HG02981 (cell line): ENCODE measurements around the gene RPN1.
"Not testable (repeated sequence)": the region's sequence is repeated elsewhere in the genome, so short reads cannot be mapped to it uniquely, and the experiment has no call there.

ENCODE experiments used
- ATAC-seq: cut with Tn5 transposase; IDR thresholded peaks from one replicate; pipeline ENCODE4 v1.9.1; 2021; ENCODE audit warnings: mild to moderate bottlenecking, moderate library complexity; ENCODE audit not compliant: unreplicated experiment

RPN1 gene

GRCh38 chr3:128650096-128651050 is at the start of gene RPN1:
TSS of gene RPN1 (minus strand) at chr3:128650818. CDS start at chr3:128650800, 18 bp downstream.
- peak; percentile 90 for ATAC-seq

GRCh38 chr3:128698211-128699047 is 47.8 kb upstream of the RPN1 start:
- no peak for ATAC-seq

- ATAC-seq = no peak
Observed at GRCh38 chr3:128697341-128697740, 46.7 kb upstream of the RPN1 start.

GRCh38 chr3:128693696-128694095 is 43.1 kb upstream of the RPN1 start:
- no peak for ATAC-seq

GRCh38 chr3:128689060-128689459 is 38.4 kb upstream of the RPN1 start:
- ATAC-seq = no peak

GRCh38 chr3:128686465-128686864 is 35.8 kb upstream of the RPN1 start:
- ATAC-seq = no peak

- no peak for ATAC-seq
Observed at GRCh38 chr3:128684986-128685726, 34.5 kb upstream of the RPN1 start.

GRCh38 chr3:128683957-128684356 is 33.3 kb upstream of the RPN1 start:
- ATAC-seq = no peak

- no peak for ATAC-seq
Observed at GRCh38 chr3:128681369-128681829, 30.8 kb upstream of the RPN1 start.

- ATAC-seq = peak; percentile 97
Observed at GRCh38 chr3:128680603-128681368, 30.2 kb upstream of the RPN1 start.

GRCh38 chr3:128679338-128679737 is 28.7 kb upstream of the RPN1 start:
- ATAC-seq = no peak

- not testable (repeated sequence) for ATAC-seq
Observed at GRCh38 chr3:128675802-128676201, 25.2 kb upstream of the RPN1 start.

- no peak for ATAC-seq
Observed at GRCh38 chr3:128674161-128674784, 23.7 kb upstream of the RPN1 start.

- ATAC-seq = no peak
Observed at GRCh38 chr3:128667641-128668040, 17.0 kb upstream of the RPN1 start.

- no peak for ATAC-seq
Observed at GRCh38 chr3:128665362-128666021, 14.9 kb upstream of the RPN1 start.

GRCh38 chr3:128663151-128663550 is 12.5 kb upstream of the RPN1 start:
- ATAC-seq = no peak

GRCh38 chr3:128655531-128655930 is 4.9 kb upstream of the RPN1 start:
- ATAC-seq = no peak

- ATAC-seq = not testable (repeated sequence)
Observed at GRCh38 chr3:128653993-128654805, 3.6 kb upstream of the RPN1 start.
